Stimulated activated CD8-positive, alpha-beta memory T cell treated with anti-CD3 and anti-CD28 coated beads, Interleukin-7, amount 100 ng/mL, for 1 hour (primary cell): ENCODE data around the gene ITPR1.

Experiments
- DNase-seq, 2 donors: peaks; one replicate each; pipeline ENCODE4 v3.0.0-alpha.2; 2020; ENCODE audit warnings: low read depth in 2 of 2

The ITPR1 gene

DNA sequence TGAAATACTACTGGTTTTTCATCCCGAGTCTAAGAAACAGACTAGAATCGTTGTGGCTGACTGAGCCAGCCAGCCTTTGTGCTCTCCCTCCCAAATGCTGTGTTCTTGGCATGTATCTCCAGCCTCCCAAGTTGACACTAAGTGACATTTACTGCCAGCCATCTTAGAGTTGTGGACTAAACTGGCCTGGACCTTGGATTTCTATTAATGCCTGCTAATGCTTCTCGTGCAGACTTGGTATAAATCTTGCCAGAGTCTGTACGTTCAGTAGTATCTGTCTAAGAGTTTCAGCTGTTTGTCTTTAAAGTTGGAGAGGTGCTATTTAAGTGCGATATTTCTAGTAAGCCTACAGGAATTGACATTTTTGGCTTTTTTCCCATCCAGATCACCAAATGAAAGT lies 319.4 kb downstream of the ITPR1 start:
- DNase-seq, result no peak

DNA sequence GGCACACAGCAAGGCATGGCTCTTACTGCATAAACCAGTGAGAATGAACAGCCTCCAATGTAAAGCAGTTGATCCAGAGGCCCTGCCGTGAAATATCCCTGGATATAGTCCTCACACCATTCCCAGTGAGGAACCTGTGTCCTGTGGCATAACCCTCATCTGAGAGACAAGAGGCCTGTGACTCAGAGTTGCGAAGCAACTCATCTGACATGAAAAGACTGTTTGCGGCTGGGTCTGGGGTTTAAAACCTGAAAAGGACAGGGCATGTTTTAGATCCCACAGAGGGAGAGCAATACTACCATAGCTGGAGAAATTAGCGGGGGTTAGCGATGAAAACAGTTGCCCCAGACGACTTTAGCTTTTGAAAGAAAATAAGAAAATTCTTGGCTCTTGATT lies 320.8 kb downstream of the ITPR1 start:
- DNase-seq, result no peak

DNA sequence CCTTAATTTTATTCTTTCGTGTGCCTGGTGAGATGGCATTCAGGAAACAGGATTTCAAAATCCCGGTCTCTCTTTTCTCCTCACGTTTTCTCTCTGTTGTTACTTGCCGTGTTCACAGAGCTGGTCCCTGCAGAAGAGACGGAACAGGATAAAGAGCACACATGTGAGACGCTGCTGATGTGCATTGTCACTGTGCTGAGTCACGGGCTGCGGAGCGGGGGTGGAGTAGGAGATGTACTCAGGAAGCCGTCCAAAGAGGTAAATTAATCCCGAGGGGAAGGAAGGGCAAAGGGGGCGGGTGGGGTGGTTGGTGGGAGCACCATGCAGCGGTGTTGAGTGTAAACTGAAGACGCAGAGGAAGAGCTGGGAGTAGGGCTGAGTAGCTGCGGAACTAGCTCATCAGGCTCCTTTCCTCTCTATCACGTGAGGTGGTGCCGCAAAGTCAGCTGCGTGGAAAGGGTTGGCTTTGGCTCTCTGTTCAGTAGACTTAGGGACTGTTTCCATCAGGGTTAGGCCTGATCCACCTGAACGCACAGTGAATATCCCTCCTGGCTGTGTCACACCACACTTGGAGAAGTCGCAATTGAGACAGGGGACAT lies 321.3 kb downstream of the ITPR1 start:
- no peak for DNase-seq

DNA sequence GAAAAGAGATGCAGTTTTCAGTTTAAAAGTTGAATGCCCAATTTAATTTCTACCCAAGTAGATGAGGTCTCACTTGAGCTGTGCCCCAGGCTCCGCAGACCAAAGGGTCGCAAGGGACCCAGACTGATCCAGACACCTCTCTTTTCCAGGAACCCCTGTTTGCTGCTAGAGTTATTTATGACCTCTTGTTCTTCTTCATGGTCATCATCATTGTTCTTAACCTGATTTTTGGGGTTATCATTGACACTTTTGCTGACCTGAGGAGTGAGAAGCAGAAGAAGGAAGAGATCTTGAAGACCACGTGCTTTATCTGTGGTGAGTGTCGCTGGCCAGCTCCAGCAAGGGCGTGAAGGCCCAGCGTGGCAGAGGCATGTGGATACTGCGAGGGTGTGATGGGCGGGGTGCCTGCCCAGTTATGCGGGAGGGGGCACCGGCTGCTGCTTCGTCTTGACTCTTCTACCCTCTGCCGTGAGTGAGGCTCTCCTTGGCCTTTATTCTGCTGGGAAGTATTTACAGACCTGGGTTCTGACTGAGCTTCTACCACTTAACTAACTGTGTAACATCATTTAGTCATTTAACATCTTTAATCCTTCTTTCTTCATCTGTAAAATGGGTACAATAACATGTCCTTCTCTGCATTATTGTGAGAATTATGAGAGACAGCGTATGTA lies 321.9 kb downstream of the ITPR1 start:
- no peak for DNase-seq

DNA sequence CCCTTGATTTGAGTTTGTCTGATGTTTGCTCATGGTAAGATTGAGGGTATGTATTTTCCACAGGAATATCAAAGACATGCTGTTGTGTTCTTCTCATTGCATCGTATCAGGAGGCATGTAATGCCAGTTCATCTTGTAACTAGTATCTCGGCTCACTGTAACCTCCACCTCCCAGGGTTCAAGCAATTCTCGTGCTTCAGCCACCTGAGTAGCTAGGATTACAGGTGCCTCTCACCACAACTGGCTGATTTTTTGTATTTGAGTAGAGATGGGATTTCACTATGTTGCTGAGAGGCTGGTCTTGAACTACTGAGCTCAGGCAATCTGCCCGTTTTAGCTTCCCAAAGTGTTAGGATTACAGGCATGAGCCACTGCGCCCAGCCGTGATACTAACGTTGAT lies 323.2 kb downstream of the ITPR1 start:
- DNase-seq, result no peak

DNA sequence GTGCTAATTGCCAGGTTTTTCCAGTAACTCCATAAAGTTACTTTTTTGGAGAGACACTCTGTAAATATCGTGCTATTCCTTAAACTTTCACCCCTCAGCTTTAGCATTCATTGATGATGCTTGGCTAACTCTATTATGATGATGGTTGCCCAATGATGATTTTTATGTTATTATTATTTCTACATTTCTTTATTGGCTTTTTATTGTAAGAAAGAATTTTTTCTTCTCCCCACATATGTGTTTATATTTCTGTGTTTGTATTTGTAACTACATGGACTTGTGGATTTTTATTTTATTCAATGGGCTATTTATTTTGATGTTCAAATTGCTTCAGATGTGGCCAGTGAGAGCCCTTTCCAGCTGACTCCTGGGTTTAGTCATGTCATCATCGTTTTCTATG lies 323.6 kb downstream of the ITPR1 start:
- no peak for DNase-seq

DNA sequence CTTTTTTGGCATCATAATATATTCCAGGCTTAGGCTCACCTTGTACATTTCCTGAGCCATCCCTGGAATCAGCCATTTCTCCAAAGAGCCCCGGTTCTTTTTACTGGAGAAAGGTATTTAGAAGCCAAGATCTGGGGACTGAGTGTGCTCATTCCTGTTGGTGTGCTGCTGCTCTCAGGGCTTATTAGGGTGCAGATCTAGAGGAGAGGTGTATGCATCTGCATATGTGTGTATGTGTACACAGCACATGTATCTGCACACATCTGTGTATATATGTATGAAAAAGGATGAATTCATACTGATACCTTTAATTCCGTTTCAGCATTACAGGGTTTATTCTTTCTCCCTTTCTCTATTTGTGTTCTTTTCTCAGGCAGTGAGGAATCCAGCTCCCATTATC lies 324.0 kb downstream of the ITPR1 start:
- DNase-seq, result no peak

DNA sequence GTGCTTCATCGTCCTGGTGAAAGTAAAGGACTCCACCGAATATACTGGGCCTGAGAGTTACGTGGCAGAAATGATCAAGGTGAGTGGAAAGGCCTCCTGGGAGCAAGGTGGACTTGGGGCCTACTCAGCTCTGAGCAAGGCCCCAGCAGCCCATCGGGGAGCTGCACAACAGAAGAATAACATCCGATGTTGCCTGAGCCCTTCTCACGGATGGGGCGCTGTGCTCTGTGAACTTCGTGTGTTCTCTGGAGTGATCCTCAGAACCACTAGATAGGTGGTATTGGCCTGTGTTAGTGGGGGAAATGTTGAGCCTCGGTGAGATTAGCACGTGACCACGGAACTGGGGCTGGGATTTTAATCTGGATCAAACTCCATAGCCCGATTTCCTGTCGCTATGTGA lies 325.0 kb downstream of the ITPR1 start:
- no peak for DNase-seq

DNA sequence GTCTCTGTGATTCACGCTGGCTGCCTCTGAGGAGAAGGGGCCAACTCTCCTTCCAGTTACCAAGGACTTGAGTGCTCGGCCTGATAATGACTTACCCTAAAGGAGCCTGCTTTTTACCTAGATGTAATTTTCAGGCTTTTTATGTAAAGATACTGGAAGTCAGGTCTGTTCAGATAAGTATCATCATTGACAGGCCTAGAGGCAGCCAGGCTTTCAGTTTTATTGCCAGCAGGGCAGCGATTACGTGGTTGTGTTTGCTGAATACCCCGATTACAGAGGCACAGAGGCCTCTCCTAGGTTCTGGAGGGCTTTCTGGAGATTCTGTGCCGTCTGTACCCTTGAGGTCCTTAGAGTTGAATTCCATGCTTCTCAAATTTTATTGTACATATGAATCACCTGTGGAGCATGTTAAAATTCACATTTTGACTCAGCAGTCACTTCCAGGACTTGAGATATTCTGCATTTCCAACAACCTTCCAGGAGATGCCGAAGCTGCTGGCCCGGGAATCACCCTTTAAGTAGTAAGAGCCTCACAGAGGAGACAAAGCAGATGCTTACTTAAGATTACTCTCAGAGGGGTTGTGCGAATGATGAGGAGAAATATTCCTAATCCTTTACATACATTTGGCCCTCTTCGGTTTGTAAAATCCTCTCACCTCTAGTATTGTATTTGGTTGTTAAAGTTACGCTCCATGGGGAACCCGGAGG lies 326.0 kb downstream of the ITPR1 start:
- DNase-seq, result no peak

DNA sequence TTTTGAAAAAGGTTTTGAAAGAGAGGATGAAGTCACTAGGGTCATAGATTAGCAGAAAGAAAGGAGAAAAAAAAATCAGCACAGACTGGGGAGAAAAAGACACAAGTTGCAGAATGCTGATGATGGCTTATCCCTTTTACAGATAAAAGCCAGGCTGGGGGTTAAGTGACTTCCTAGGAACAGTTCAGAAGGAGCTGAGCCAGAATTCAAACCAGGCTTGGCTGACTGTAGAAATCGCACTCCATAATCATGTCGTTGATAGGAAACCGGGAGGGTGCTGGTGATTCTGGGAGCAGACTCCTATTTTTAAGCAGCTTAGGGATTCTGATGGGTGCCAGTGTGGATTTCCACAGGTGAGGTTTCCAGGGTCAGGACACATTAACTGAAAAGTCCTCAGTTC lies 326.6 kb downstream of the ITPR1 start:
- no peak for DNase-seq

DNA sequence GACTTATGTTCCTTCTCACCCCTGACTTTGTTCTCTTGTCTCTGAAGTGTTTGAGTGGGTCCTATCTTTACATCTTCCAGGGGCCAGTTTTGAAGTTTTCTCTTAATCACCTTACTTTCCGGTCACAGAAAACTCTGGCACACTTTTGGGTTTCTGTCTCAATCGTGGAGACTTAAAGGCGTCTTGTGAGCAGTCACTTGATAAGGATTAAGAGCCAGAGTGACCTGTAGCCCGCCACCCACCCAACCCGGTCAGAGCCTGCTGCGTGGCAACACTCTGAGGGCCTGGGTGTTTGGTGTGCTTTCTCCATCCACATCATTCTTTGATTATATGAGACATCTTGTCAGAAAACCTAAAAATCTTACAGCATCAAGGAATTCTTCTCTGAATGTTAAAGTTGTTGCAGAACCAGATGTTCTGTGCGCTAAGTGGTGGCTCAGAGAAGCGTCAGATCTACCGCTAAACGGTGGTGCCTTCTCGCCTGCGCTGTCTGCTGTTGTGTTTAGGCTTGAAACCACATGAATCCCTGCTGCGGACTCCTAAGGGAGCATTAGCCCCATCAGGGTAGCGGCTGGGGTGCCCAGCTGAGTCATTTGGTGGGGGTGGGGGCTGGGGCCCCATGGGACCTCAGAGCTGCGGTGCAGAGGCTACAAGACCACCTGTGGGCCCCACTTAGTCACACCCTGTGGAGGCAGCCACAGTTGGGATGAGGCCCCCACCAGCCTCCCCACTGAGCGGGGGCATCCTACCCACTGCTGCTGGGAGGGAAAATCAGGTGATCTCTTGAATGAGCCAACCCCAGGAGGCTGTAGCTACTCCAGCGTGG lies 327.4 kb downstream of the ITPR1 start:
- DNase-seq, result no peak

DNA sequence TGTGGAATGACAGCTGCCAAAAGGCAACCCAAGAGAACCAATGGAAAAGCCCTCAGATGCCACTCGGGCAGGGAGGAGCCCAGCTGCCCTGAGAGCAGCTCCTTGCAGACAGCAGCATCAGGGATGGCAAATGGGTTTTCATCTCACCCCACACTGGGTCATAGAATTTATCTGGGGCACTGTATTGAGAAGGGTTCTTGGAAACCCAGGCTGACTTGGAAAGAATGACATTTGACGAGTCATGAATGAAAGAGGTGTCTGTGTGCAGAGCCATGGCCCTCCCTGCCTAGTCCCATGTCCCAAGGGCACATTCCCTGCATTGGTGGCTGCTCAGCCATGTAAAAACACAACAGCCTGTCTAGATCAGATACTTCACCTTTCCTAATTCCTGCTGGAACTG lies 328.2 kb downstream of the ITPR1 start:
- DNase-seq, result no peak

DNA sequence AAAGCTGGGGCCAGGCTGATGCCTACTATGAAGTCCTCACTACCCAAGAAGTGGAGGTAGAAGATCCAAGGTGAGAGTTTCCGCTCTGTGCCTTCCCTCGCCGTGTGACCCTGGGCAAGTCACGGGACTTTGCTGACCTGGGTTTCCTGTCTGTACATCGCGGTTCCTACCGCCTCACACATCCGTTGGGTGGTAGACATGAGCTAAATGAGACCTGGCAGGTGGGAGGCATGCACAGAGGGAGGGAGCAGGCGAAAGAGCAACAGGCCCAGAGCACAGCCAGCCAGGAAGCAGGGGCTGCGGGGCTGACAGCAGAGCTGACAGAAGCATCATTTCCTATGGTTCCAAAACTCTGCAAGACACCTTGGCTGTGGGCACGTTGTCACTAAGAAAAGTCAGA lies 328.8 kb downstream of the ITPR1 start:
- DNase-seq, result peak; percentile 49 to 61

DNA sequence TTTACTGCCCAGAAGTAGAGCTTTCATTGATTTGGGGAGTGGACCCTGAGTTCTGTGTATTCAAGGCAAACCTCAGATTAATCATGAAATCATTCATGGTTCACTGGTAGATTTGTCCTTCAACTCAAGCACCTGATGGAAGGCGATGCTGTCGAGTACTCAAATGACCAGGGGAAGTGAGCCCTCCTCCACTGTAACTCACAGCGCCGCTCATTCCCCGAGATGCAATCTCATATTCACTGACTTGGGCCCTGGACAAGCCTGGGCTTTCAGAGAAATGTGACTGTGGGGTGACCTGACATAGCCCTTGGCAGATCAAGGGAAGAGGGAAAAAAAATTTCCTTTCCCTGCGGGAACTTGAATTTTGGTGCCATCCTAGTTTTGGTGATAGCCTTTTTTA lies 329.4 kb downstream of the ITPR1 start:
- no peak for DNase-seq

DNA sequence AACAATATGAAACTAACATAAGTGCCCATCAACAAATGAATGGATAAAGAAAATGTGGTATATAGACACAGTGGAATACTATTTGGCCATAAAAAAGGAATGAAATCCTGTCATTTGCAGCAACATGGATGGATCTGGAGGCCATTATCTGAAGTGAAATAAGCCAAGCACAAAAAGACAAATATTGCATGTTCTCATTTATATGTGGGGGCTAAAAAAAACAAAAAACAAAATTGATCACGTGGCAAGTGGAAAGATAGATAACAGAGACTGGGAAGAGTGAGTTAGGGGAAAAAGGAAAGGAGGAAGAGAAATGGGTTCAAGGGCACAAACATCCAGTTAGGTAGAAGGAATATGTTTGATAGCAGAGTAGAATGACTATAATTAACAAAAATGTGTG lies 330.2 kb downstream of the ITPR1 start:
- DNase-seq, result no peak

DNA sequence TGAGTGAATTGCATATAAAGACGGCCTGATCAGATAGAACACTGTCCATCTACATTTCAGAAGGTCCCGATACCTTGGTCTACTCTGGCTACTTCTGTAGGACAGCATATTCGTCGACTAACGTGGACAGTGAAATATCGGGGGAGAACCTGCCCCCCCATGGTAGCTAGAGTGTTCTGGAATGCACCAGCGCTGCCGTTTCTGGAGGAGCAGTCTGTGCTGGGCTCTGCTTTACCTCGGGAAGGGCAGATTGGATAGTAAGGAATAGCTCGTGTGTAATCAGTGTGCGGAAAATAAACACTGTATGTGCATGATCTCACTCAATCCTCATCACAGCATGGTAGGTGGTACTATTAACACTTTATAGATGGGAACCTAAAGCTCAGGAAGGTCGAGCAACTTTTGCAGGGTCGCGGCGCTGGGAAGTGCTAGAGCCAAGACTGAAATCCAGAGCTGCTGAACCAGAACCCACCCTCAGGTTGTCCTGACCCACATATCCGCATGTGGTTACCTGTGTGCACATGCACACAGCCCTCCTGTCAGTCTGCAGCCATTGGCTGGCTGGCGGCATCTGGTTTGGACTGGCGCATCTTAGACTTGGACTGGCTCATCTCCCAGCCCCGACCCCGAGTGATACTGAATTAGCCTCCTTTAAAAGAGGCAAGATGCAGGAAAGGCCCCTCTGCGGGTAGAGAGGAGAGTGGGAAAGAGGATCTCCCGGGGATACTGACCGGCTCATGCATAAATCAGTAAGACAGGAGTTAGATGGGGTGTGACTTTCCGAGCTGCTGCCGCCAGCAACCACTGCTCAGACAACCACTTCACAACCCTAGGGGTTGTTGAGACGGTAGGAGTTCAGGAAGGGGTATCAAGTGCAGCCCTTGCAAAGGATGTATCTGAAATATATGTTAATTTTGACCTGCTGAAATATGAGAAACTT lies 331.1 kb downstream of the ITPR1 start:
- no peak for DNase-seq

DNA sequence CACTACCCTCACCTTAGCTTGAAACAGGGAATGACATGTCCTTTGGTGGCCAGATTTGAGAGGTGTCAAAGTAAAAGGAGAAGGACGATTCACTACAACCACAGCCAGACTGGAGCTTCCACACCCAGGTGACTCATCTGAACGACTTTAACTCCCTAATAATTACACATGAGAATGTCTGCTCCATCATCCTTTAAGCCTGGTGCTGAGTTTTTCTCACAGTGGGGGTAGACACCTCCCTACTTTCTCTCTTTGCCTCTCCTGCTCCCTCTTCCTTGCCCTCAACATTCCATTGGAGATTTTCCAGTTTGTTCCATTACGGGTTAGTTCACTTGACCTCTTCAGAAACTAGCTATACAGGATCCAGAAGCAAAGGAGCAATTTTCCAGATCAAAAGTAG lies 331.8 kb downstream of the ITPR1 start:
- DNase-seq, result no peak

DNA sequence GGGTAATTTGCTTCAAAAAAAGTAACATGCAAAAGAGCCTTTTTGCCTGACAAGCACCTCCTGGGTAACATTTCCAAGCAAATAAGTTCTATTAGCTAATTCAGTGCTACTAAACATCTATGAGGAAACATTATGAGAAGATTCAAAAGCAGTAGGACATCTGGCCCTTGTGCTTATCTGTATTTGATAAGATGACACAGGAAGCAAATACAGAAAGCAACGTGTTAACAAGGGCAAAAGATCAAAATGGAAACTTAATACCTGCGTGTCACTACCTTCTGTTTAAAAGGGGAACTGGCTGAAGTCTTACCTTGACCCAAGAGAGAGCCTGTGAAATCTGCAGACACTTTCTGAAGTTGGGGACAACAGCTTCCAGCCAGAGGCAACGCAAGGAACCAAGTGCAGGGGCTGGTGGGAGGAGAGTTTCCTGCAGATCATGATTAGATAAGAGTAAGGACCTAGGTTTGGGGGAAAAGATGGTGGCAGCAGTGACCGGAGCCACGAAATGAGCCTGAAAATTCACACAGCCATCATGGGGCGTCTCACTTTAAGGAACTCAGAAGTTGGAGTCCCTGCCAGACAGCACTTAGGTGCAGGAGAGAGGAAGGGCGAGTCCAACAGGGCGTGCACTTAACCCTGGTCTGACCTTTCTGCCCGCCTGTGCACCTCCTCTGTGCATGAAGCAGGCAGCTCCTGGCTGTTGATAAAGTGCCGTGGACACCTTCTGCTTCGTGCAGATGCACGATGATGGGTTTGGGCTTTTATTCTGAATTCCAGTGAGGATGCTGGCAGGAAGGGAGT lies 332.5 kb downstream of the ITPR1 start:
- no peak for DNase-seq

DNA sequence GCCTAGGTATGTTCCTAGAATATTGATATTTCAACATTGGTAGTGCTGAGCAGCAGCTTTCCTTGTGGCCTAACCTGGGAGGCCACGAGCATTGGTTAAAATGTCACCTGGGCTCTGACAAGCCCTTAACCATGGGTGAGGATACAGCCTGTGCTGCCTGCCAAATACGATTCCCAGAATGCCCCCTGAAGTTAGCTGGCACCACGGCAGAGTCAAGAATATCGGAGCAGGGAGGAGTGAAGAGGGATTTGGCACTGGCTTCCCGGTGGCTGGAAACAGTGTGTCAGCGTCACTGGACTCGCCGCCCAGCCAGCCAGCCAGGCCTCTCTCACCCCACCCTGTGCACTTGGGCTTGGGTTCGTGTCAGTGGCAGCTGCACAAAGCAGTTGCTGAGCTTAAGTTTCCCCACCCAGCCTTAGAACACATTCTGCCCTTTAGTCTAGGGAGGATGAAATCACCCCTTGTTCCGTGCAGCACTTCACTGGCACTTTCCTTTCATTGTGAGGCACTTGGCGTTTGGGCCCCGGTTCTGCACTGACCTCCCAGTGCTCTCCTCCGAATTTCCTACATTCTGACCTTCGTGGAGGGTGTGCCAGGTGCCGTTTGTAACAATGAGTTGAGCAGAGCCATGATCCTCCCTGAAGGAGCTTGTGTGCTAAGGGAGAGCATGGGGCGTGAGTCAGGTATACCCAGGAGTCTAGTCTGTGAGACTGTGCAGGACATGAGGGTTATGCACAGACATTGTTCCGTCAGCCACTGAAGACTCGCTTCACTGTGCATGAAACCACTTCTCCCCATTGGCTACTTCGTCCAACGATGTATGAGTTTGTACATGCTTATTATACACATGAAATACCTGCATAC lies 333.3 kb downstream of the ITPR1 start:
- no peak for DNase-seq

DNA sequence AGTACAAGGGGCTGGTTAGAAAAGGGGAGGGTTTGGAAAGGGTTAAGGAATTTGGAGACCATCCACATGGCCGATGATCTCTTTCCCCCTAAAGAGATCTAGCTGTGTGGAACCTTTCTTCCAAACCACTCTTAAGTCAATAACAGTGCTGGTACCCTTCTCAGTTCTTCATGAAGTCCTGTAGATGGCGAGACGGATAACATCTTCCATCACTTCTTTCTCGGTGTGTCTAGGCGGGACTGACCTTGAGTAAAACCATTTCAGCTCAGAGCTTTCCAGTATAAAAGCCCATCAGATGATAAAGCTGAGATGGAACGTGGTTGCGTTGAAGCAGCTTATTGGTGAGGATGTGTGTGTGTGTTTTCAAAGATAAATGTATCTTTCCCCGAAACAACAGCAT lies 334.6 kb downstream of the ITPR1 start:
- no peak for DNase-seq
